Measurements from ENCODE around the gene ATG3.
"Not testable (repeated sequence)": the region's sequence is repeated elsewhere in the genome, so short reads cannot be mapped to it uniquely, and the experiment has no call there.

ATG3 gene

GRCh38 chr3:112561734-112562529 lies at the start of gene ATG3, which contains the start of gene SLC35A5:
ATG3 (minus strand) TSS chr3:112561962; CDS start chr3:112561528, 434 bp downstream.
SLC35A5 (plus strand) TSS chr3:112562045; CDS start chr3:112563404, 1,359 bp downstream.
- DNase-seq: peak; percentile 99

- DNase-seq: no peak
Observed at GRCh38 chr3:112610121-112610520, 48.4 kb upstream of the ATG3 start.

GRCh38 chr3:112607863-112608262 lies 46.1 kb upstream of the ATG3 start:
- DNase-seq: no peak

GRCh38 chr3:112606098-112606497 lies 44.3 kb upstream of the ATG3 start:
- no peak for DNase-seq

- no peak for DNase-seq
Observed at GRCh38 chr3:112605285-112605684, 43.5 kb upstream of the ATG3 start.

GRCh38 chr3:112604536-112604935 lies 42.8 kb upstream of the ATG3 start:
- no peak for DNase-seq

GRCh38 chr3:112602217-112602838 lies 40.6 kb upstream of the ATG3 start:
- DNase-seq: no peak

GRCh38 chr3:112598731-112599130 lies 37.0 kb upstream of the ATG3 start:
- no peak for DNase-seq

- no peak for DNase-seq
Observed at GRCh38 chr3:112597945-112598344, 36.2 kb upstream of the ATG3 start.

GRCh38 chr3:112594856-112595255 lies 33.1 kb upstream of the ATG3 start:
- DNase-seq: no peak

GRCh38 chr3:112593258-112593657 lies 31.5 kb upstream of the ATG3 start:
- no peak for DNase-seq

GRCh38 chr3:112587336-112587735 lies 25.6 kb upstream of the ATG3 start:
- DNase-seq: no peak

GRCh38 chr3:112585782-112586181 lies 24.0 kb upstream of the ATG3 start:
- no peak for DNase-seq

GRCh38 chr3:112583105-112583504 lies 21.3 kb upstream of the ATG3 start:
- DNase-seq: no peak

- DNase-seq: peak; percentile 15
Observed at GRCh38 chr3:112582244-112582874, 20.6 kb upstream of the ATG3 start.

- no peak for DNase-seq
Observed at GRCh38 chr3:112579697-112580096, 17.9 kb upstream of the ATG3 start.

GRCh38 chr3:112579232-112579631 lies 17.5 kb upstream of the ATG3 start:
- DNase-seq: no peak

GRCh38 chr3:112572701-112573100 lies 10.9 kb upstream of the ATG3 start:
- DNase-seq: no peak

GRCh38 chr3:112569265-112569664 lies 7.5 kb upstream of the ATG3 start:
- no peak for DNase-seq

- no peak for DNase-seq
Observed at GRCh38 chr3:112568642-112569041, 6.9 kb upstream of the ATG3 start.

GRCh38 chr3:112564940-112565305 lies 3.2 kb upstream of the ATG3 start:
- DNase-seq: no peak

GRCh38 chr3:112564247-112564939 lies 2.6 kb upstream of the ATG3 start:
- DNase-seq: not testable (repeated sequence)

GRCh38 chr3:112561484-112561733 lies 353 bp downstream of the ATG3 start:
- peak; percentile 76 for DNase-seq

All from activated CD4-positive, alpha-beta T cell treated with anti-CD3 and anti-CD28 coated beads, Interleukin-2, amount 50 U/mL, for 1 hour (primary cell).